ENCODE measurements around the gene VWA2.

The VWA2 gene, protein sequence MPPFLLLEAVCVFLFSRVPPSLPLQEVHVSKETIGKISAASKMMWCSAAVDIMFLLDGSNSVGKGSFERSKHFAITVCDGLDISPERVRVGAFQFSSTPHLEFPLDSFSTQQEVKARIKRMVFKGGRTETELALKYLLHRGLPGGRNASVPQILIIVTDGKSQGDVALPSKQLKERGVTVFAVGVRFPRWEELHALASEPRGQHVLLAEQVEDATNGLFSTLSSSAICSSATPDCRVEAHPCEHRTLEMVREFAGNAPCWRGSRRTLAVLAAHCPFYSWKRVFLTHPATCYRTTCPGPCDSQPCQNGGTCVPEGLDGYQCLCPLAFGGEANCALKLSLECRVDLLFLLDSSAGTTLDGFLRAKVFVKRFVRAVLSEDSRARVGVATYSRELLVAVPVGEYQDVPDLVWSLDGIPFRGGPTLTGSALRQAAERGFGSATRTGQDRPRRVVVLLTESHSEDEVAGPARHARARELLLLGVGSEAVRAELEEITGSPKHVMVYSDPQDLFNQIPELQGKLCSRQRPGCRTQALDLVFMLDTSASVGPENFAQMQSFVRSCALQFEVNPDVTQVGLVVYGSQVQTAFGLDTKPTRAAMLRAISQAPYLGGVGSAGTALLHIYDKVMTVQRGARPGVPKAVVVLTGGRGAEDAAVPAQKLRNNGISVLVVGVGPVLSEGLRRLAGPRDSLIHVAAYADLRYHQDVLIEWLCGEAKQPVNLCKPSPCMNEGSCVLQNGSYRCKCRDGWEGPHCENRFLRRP

DNA sequence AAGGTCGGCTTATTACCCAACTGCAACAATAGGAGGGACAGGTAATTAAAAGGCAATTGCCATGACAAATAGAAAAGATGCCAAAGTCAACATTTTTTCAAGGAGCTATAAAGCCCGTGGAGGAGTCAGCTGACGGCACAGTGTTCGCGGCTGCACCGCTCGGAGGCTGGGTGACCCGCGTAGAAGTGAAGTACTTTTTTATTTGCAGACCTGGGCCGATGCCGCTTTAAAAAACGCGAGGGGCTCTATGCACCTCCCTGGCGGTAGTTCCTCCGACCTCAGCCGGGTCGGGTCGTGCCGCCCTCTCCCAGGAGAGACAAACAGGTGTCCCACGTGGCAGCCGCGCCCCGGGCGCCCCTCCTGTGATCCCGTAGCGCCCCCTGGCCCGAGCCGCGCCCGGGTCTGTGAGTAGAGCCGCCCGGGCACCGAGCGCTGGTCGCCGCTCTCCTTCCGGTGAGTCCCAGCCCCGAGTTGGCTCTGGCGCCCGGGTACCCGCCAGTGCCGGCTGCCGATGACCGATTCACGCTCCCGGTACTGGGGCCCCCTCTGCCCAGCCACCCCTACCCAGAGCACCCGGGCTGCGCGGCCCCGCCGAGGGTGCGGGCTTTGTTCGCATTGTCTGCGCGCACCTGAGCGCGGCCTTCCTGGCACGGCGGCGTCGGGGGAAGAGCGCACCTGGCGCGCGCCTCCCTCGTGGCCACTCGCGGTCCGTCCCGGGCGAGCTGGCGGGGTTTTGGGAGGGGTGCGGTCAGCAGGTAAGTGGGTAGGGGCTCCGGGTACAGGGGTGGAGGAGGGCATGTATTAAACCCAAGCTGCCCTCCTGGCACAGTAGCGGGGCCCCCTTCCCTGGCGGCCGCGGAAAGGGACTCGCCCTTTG is at the start of gene VWA2:
Gene VWA2, plus strand, starts transcription at position 138 of the 877 bp plus-strand sequence. CDS start 9,460 bp downstream, outside the sequence.
- DNase-seq (ENCODE audit: low spot score): no peak

DNA sequence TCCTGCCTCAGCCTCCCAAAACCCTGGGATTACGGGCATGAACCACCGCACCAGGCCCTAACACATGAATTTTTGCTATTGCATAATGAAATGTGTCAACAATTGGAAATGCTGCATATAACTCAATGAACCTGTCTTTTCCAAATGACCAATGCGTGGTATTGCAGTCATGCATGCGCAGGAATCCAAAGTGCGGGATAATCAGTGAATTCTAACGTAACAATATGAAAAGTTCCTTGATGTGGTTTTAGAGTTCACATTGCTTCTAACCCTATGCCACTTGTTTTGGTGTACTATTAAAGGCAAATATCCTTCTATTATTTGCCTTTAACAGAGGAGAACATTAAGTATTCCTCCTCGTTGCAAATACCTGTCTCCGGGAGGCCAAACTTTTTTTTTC is 49.4 kb upstream of the VWA2 start:
- no peak for DNase-seq (ENCODE audit: low spot score)

DNA sequence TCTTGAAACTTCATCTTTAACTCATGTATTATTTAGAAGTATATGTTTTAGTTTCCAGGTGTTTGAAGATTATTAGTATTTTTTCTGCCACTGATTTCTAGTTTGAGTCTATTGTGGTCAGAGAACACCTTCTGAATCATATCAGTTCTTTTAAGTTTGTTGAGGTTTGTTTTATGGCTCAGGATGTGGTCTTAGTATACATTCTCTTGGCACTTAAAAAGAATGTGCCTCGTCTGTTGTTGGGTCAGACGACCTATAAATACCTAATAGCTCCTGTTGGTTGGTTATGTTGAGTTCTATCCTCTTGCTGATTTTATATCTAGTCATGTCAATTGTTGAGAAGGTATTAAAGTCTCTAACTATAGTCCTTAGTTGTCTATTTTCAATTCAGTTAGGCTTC is 44.0 kb upstream of the VWA2 start:
- DNase-seq (ENCODE audit: low spot score): no peak

DNA sequence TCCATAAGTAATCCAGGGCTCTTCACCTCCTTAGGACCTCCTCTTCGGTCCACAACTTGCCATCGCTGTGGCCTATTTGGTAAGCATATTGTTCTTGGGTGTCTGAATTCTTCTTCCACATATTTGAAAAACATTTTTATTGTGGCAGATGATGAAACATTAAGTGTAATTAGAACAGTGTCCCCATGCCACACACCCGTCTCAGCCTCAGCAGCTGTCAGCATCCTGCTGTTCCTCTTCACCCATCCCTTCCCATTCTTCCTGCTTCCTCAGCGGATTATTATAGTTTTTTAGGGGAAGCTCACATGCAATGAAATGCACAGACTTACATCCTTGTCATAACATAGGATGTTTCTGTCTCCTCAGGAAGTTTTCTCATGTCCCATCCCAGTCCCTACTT is 39.8 kb upstream of the VWA2 start:
- DNase-seq (ENCODE audit: low spot score): no peak

DNA sequence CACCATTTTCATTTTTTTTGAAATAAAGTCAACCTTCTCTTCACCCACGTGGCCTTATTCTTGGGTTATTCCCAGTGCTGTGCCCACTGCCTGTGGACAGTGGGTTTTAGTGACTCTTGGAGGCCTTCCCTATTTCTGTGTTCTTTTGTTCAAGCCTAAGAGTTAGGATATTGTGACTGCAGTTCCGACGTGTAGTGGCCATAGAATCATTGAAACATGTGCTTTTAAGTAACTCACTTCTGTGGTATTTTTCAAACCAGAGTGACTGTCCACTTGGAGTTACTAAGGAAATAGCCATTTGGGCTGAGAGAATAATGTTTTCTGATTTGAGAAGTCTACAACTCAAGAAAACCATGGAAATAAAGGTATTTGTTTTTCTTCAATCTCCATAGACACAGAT is 36.2 kb upstream of the VWA2 start:
- no peak for DNase-seq (ENCODE audit: low spot score)

DNA sequence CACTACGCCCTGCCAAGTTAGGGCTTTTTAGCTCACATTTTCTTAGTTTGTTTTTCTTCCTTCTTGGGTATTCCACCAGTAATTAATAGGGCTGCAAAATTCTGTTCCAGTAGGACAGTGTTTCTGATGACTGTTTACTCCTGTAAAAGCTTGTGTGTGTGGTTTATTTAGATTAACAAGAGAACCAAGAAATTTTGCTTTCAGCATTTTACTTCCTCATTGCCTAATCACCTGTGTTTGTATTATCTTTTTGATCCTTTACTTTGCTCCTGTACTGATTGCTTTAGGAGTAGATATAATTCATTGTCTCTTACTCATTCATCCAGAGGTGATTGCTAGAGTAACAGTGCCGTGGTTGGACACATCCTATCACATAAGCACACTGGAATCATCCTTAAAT is 32.2 kb upstream of the VWA2 start:
- no peak for DNase-seq (ENCODE audit: low spot score)

DNA sequence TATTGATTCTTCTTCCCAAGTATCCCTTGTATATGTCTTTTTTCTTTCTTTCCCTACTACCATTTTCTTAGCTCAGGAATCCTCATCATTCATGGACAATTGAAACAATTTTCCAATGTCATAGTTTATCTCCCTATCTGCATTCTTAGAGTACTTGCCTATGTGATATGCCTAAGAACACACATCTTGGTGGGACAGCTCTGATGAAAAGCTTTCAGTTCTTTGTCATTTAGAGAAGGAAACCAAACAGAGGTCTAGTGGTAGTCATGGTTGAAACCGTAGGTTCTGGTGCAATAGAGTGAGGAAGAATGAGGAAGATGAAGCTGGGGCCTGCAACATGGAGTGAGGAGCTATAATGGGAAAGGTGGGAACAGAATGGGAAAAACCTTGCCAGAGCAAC is 31.7 kb upstream of the VWA2 start:
- DNase-seq (ENCODE audit: low spot score): no peak

DNA sequence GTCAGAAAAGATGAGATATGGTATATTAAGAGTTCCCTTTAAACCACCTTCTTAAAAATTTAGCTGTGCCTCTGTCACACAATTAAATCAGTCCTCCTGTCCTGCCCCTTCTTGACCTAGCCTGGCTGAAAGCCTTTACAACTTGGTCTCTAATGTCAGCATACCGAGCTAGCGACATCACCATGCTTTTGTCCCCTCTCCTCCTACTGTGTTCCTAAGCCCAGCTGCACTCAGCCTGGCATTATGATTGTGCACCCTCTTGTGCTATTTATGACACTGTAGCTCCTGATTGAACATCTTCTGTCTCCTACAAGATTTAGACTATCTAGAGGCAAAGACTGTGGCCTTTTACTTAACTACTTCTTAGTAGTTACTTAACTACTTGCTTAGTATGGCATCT is 30.7 kb upstream of the VWA2 start:
- DNase-seq (ENCODE audit: low spot score): no peak

DNA sequence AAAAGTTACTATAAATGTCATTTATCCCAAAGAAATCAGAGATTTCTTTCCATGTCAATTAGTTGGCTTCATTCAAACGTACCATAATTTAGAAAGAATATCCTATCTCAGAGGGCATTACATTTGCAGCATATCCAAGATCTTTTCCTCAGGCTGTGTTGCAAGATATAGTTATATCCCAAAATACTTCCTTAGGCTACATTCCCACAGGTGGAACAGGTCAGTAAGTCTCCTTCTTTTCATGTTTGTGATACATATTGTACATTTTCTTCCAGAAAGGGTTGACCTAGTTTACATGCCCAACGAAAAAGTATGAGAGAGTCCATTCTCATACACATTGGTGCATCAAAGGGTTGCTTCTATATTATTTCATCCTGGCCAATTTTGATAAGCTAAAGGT is 26.9 kb upstream of the VWA2 start:
- DNase-seq (ENCODE audit: low spot score): no peak

DNA sequence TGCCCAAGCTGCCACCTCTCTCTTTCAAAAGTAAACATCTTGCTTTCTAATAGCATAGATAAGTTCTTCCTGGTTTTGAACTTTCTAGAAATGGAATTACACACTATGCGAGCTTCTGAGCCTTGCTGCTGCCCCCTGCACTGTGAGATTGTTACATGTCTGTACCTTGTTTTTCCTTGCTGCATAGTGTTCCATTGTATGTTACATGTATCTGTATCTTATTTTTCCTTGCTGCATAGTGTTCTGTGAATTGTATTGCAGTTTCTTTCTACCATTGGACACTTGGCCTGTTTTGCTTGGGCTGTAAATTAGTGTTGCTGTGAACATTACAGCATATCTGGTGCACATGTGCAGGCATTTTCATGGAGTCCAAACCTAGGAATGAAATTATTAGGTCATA is 24.0 kb upstream of the VWA2 start:
- no peak for DNase-seq (ENCODE audit: low spot score)

DNA sequence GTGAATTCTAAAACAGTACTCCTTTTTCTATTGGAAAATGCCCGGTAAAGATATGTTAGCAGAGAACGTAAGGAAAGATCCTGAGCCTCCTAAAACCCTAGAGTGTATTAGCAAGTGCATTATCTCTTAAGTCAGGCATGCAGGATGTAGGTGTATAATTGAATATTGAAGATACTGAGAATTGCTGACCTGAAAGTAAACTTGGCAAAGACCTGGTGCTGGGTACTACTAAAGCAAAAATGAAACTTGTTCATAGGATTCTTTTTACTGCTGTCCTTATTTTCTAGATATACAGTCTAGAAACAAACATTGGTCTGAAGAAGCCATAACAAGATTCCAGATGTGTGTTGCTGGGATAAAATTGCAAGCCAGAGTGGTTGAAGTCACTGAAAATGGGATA is 18.8 kb upstream of the VWA2 start:
- DNase-seq (ENCODE audit: low spot score): no peak

DNA sequence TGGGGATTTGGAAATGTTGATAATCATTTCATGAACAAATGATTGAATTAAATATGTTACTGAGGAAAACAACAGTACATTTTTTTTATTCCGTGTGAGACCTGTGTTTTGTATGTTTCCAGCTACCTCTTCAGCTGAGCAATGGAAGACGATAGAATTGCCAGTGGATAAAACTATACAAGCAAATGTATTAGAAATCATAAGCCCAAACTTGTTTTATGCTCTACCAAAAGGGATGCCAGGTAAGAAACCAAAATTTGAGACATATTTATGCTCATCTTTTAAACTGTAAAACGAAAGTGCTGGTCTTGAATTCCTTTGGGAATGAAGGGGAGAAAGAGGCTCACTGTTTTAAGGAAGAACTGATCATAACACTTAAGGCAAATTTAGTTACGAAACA is 17.8 kb upstream of the VWA2 start:
- no peak for DNase-seq (ENCODE audit: low spot score)

DNA sequence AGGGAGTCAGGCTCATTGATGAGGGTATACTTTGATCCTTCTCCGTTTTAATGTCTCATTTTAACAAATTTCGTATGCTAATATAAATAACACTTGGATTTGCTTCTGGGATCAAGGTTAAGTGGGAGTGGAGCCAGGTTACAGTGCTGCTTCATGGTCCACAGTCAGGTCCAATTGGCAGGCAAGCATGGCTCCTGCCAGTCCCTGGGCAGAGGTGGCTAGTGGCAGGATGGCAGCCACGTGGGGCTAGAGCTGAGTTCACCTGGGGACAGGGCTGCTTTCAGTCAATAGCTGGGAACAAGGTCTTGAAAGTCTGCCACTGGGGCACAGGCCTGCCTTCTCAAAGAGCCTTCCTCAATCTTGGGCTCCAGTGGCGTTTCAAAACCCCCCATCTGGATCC is 16.0 kb upstream of the VWA2 start:
- no peak for DNase-seq (ENCODE audit: low spot score)

DNA sequence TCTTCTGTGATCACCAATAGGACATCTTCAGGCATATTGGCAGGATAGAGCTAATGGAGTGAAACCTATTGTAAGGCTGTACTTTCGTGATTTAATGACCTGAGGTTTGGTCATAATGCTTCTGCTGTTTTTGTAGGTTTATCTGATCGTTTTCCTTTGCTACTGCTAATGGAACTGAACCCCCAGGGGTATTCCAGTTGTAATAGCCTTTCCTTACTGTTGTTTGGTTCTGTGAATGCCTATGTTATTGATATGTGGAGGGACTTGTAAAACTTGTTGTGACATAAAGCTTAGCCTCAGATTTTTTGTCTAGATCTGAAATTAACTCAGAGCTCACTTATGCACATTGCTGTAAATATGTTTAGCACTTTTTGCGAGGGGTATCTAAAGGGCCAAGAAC is 10.9 kb upstream of the VWA2 start:
- DNase-seq (ENCODE audit: low spot score): no peak

DNA sequence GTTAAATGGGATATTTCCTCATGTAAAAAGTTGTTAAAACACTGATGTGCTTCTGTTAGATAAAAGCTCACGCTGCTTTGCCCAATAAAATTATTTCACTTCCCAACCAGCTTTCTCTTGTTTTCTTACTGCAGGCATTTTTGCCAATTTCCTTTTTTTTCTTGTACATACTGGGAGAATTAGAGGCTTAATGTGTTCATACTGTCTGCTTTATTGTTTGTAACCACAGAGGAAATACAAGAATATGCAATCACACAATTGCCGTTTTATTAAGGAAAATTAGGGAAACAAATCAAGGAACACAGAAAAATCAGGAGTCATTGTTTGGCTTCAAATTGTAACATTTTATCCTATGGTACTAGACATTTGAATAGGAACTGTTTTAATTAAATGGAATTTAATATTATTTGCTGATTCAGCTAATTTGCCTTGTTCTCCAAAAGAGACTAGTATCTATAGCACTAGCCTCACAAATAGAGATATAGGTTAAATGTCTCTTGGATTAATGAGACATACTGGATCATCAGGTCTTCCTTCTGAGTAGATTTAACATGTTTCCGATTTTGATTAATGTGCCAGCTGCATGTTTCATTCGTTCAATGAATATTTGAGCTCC is 6.4 kb upstream of the VWA2 start:
- DNase-seq (ENCODE audit: low spot score): no peak

DNA sequence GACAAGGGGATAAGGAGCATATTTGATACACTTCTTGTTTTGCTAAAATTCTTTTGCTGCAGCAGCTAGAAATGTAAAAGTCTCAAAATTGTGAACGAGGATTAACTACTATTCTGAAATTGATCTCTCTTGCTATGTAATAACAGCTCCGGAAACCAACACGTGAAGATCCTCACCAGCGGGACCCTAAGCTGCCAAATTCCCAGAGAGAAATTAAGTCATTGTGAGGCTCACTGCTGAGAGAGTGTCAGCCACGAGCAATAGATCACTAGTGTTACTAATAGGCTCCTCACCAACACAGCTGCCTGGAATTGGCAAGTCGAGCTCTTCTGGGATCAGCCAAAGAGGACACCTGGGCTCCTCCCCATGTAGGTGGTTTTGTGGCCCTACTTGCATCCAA is 5.6 kb upstream of the VWA2 start:
- DNase-seq (ENCODE audit: low spot score): no peak

DNA sequence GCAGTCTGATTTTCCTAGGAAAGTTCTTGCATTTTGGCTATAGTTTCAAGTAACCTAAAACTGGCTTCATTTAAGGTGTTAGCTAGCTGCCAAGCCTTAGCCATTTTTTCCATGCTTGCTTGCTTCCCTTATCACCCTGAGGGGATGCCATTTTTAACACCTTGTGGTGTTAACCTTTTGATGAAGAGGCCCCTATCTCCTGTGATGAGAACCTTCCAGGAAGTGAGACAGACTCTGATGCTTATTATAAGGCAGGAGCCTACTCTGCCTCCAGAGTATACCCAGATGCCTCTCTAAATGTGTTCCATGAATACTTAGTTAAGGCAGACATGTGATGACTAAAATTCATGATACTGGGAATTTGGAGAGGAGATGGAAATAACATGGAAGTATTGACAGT is 4.9 kb upstream of the VWA2 start:
- no peak for DNase-seq (ENCODE audit: low spot score)

DNA sequence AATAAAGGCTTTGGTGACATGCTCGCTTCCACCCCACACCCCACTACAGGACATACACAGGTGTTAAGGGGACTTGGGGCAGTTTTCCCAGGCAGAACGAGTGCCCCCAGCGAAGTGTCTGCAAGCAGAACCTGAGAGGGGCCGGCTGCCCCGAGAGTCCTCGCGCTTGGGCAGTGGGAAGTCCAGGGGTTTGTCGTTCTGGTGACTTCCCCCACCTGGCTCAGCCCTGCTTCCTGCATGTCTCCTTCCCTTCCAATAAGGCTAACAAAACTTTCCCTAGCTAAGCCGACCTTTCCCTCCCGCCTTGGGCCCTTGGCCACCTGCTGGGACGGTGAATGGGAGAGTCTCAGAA is 916 bp downstream of the VWA2 start:
- DNase-seq (ENCODE audit: low spot score): no peak

DNA sequence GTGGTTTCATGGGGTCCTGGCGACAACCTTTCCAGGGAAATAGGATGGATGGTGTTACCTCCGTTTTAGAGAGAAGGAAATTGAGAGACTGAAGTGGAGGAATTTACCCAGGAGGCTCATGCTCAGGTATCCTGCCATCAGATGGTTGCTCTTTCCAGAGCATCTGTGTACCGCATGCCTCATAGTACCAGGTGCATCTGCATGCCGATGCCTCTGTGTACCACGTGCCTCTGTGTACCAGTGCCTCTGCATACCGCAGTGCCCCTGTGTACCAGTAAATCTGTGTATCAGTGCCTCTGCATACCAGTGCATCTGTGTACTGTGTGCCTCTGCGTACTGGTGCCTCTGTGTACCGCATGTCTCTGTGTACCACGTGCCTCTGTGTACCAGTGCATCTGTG is 3.2 kb downstream of the VWA2 start:
- no peak for DNase-seq (ENCODE audit: low spot score)

DNA sequence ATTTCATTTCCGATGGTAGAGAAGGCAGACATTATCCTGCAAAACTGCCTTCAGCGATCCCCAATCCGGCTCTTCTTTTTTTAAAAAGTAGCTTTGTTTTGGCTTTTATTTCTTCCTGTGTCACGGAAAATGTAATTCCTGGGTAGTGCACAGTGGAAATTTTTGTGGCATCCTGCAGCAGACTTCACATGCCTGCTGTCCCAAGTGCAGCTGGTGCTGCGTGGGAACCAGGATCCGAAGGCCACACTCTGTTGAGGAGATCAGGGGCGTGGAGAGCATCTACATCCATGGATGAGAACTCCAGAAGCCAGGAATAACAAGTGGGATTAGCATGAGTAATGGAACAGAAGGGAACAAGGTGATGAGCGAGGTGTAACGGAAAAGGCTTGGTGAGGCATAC is 4.6 kb downstream of the VWA2 start:
- DNase-seq (ENCODE audit: low spot score): no peak

DNA sequence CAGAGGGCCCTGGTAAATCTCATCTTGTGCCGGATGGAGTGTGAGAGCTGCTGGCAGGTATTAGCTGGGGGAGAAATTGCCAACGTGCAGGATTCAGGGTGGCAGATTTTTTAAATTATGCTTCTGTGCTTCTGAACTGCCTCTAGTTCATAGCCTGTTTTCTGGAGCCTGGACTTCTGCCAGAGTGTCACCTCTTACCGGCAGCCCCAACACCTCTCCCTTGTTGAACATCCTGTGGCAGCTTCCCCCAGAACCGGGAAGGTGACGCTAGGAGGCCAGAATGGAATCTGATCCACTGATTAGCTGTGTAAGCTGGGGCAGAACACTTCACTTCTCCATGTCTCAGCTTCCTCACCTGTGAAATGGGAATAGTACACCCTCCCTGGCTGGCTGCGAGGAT is 5.1 kb downstream of the VWA2 start:
- no peak for DNase-seq (ENCODE audit: low spot score)

DNA sequence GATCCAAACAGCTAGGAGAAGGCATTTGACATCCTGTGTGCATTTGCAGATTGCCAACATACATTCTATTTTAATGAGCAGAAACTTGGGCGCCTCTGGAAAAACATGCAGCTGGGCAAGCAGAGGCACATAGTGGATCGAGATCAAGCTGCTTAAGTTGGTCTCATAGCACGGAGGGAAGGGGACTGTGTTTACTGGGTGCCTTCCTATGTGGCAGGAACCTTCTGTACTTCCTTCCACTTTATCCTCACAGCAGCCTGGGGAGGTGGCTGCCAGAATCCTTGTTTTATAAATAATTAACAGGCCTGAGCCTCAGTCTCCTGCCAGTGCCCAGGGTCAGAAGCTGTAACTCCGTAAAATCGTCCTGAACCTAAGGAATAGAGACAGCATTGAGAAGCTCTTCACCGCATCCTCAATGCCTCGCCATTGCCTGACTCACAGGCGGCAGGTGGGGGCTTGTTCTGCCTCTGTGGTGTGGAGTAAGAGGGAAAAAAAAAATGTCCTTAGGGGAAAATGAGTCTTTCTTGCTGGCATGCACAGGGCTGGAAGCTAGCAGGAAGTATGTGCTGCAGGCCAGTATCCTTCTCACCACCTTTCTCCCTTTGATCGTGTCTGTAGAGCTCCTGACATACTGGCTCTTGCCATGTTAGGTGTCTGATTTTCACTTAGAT is 6.2 kb downstream of the VWA2 start:
- DNase-seq (ENCODE audit: low spot score): no peak
